RPMI7951 (cell line): ENCODE measurements around the gene EXTL1. TPM values are rescaled to one million over a fixed set of nuclear protein-coding genes. Genes with fewer than 3 reads are reported as not detected.
A peak's percentile ranks its signal among the peaks of the same experiment; 100 is the strongest.

Experiments used
- DNase-seq: peaks from one replicate; pipeline ENCODE4 v3.0.0-alpha.2; 2012; ENCODE audit warnings: low read depth
- total RNA-seq: library from RNA; depleted of rRNA; stranded (reverse); fragments of >200 nt; shearing (Covaris generic); gene quantifications from 2 replicates; pipeline ENCODE4 v1.2.3, GENCODE V29; 2014

The EXTL1 gene
- total RNA-seq, 1 experiment from 2014 or later: 4.1 TPM

DNA sequence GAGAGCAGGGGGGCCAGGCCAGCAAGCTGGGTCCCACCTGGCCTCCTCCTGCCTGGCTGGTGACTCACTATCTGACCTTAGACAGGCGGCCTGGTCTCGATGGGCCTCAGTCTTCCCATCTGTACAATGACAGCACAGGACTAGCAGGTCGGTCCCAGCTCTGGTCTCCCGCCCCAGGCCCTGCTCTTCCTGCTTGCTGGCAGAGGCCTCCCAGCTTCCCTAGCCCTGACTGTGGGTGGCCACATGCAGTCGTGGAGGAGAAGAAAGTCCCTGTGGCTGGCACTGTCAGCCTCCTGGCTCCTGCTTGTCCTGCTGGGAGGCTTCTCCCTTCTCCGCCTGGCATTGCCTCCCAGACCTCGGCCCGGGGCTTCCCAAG, 817 bp downstream of the EXTL1 start:
- DNase-seq: no peak

DNA sequence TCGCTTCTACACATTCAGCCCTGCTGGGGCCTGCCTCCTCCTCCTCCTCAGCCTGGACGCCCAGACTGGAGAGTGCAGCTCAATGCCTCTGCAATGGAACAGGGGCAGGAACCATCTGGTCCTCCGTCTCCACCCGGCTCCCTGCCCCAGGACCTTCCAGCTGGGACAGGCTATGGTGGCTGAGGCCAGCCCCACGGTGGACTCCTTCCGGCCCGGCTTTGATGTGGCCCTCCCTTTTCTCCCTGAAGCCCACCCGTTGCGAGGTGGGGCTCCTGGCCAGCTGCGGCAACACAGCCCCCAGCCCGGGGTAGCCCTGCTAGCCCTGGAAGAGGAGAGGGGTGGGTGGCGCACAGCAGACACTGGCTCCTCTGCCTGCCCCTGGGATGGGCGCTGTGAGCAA, 1.4 kb downstream of the EXTL1 start:
- DNase-seq: no peak

DNA sequence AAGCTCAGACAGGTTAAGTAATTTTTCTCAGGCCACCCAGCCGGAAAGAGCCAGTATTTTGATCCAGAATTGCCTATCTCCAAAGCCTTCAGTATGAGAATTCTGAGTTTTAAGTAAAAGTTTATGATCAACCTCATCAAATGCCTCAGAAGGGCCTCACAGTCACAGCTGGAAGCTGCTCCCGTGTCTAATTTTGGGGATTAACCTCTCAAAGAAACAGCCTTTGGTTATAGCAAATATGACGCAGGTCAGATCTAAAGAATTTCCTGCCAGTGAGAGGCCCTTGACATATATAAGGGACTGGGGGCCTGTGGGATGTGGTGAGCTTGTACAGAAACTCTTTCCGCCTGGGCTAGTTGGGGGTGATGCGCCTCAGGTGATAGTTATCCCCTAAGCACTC, 2.3 kb downstream of the EXTL1 start:
- DNase-seq: no peak

DNA sequence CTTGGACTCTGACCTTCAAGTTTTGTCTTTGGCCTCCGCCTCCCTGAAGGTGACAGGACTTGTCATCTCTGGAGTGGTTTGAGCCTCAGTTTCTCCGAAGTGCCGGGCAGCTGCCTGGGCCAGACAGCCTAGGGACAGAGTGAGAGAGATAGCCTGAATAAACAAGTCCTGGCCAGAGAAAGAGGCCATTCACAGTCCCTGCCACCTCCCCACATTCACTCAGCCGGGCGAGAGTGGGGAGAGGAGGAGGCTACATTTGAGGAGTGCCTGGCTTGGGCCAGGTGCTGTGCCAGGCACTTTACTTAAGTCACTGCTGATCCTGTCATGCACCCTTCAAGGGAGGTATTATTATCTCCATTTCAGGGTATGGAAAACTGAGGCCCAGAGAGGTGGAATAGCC, 3.5 kb downstream of the EXTL1 start:
- DNase-seq: no peak

DNA sequence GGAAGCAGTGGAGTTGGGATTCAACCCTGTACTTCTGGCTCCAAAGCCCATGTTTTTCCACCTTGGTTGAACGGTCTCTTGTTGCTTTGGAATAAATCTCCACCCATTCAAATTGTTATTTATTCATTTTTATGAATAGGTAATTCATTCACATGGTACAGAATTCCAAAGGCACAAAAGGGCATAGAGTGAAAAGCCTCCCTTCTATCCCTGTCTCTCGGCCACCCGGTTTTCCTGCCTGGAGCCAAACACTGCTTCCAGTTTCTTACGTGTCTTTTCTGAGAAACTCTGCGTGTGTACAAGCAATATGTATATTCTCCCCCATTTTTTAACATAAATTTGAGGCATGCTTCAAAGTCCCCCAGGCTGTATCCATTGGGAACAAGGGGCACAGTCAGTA, 3.9 kb downstream of the EXTL1 start:
- DNase-seq: peak; percentile 41

DNA sequence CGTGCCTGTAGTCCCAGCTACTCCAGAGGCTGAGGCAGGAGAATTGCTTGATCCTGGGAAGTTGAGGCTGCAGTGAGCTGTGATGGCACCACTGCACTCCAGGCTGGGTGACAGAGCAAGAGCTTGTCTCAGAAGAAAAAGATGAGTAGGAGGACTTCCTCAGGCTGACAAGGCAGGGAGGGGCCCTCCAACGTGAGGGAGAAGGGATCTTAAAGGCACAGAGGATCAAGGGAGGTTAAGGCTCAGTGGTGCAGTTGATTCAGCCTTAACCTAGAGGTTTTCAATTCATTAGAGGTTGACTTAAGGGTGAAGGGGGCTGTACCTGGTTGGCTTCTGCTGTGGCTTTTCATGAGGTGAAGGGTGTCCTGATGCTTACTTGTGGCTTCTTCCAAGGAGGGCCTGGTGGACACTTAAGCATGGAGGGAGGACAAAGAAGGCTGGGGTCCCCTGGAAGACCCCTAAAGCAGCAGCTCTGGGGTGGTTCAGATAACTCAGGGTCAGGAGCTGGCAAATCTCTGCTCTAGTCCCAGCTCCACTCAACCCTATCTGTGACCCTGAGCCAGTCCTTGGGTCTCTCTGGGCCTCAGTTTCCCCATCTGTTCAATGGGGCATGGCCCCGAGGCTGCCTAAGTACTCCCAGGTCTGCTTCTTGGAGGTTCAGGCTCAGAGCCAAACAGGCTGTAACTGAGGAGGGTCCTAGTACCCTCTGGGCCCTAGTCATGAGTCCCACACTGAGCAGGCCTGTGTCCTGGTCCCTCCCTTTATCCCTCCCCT, 6.3 kb downstream of the EXTL1 start:
- DNase-seq: peak; percentile 45

DNA sequence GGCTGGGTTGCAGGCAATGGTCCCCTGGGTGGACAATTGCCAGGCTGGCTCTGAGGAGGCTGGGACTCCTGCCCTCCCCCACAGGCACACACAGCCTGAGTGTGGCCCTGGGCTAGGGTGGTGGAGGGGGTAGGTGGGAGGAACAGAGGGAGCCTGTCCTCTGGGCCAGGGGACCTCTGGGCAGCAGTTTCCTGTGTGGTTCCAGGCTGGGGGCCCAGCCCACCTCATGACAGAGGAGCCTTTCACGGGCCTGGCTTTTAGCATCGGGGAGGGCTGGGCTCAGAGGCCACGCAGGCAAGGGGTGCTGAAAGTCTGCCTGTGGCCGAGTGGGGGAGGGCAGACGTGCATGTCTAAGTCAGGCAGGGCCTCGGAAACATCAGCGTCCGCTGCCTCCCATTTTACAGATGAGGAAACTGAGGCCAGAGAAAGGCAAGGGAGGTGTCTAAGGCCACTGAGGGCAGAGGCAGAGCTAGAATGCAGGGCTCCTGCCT, 7.0 kb downstream of the EXTL1 start:
- DNase-seq: peak; percentile 71

DNA sequence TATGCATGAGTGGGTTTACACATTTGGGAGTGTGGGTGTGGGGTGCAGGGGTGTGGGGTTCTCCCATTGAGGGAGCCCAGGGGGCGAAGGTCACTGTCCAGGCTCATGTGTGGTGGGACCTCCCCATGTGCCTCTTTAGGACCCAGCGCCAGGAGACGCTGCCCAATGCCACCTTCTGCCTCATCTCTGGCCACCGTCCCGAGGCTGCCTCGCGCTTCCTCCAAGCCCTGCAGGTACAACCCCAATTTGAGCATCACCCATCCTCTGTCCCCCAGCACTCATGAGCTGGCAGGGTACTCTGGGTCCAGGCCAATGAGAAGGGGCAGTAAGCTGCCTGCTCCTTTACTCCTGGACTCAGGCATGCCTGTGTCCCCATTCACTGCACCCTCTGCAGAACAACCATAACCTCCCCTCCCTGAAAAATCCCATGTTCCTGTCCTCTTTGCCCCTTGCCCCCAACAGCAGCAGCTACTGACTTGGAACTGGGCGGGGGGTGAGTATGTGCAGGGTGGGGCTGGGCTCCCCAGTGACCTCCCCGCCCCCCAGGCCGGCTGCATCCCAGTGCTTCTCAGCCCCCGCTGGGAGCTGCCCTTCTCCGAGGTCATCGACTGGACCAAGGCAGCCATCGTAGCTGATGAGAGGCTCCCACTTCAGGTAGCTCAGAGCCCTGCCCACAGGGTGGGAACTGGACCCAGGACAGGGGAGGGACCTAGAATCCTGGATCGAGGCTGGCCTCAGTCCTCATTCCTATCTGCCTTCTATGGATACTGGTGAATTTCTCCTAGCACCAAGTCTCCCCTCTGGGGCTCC, 7.7 kb downstream of the EXTL1 start:
- DNase-seq: no peak

DNA sequence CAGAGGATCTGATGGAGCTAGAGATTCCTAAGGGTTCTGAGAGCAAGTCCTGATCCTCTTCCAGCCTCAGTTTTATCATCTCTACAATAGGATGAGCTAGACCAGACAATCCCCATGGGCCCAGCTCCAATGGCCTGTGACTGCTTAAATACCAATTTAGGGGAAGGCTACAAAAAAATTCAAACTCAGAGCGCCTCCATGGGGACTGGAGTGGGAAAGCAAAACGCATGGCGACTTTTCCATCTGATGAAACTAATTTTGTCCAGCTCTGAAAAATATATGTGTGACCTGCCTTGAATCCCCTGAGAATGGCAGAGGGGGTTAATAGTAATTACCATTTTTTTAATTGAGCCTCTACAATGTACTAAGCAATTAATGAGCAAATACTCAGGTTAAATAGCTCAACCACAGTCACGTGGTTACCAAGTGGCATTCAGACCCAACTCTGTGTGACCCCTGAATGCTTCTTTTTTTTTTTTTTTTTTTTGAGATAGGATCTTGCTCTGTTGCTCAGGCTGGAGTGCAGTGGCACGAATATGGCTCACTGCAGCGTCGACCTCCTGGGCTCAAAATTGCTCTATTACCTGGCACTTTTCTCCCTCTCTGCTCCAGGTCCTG, 8.4 kb downstream of the EXTL1 start:
- DNase-seq: no peak

DNA sequence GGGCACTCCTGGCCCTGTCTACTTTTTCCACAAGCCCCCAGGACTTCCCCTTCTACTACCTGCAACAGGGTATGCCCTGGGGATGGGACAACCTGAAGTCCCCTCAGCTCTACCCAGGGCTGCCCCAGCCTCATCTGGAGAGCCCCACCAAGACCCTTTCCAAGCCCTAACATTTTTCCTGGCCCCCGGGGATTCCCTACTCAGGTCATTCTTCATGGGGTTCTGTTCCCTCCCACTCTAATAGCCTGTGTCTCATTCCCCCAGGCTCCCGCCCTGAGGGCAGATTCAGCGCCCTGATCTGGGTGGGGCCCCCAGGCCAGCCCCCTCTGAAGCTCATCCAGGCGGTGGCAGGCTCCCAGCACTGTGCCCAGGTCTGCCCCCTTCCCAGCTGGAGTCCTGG, 9.6 kb downstream of the EXTL1 start:
- no peak for DNase-seq

DNA sequence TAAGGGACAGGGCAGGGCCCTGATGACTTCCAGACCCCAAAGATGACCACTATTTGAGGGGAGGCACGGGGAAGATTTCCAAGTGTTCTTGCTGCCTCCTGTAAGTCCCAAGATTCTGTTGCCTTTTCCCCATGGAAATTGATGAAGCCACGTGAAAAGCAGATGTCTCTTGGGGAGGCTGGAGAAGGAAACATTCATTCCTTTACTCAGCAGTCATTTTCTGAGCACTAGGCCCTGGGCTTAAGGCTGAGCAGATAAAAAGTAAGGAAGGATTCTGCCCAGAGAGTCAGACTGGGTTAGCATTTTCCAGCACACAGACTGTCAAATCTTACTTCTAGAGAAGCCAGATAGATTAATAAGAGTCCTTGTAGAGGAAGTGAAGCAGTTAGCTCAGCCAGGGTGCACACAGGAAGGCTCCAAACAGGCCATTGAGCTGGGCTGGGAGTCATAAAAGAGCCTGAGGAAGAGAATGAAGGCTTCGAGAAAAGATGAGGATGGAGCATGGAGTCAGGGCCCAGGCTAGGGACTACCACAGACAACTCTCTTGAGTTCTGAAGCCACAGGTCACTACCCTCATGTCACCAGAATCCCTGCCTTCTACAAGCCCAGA, 10.1 kb downstream of the EXTL1 start:
- DNase-seq: no peak

DNA sequence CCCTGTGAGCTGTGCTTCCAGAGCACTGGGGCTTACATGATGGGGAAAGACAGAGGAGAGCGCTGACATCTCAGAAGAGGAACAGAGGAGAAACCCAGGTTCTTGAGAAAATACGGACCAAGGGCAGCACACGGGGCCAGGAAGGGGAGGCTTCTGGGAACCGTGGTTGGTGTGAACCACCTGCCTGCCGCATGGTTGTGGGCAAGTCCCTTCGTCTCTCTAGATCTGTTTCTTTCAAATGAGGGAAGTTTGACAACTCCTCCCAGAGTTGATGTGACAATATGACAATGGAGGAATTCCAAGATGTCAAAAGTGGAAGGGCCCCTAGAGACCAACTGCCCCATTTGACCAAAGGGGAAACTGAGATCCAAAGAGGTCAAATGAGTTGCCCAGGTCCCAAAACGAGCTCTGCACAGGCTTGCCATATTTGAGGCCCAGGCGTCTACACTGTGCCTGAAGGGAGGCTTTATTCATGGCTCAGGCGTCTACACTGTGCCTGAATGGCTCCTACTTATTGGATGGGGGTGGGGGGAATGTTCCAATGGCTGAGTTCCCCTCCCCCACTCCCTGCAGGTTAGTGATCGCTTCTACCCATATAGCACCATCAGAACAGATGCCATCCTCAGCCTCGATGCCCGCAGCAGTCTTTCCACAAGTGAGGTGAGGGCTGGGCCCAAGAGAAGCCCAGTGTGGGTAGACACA, 11.2 kb downstream of the EXTL1 start:
- DNase-seq: no peak

DNA sequence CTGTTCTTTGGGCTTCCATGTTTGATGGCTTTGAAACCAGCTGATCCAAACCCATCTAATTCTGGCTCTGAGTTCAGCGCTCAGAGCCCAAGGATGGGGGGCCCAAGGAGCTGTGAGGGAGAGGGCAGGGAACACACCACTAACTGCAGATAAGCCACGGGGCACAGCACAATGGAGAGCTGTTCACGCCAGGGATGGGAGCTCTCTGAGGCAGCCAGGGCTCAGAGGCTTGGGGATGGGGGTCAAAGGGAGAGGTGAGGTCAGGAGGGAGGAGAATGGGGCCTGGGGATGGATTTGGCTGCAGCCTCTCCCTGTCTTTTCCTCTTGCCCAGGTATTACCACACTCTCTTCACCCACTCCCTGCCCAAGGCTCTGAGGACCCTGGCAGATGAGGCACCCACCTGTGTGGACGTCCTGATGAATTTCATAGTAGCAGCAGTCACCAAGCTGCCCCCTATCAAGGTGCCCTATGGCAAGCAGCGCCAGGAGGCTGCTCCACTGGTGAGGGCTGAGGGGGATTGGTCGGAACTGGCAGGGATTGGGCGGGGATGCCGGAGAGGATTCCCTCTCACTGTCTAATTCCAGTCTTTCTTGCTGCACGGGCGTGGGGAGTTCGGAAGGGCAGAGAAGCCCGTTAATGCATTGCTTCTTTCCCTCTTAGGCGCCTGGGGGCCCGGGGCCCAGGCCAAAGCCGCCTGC, 13.1 kb downstream of the EXTL1 start:
- no peak for DNase-seq

DNA sequence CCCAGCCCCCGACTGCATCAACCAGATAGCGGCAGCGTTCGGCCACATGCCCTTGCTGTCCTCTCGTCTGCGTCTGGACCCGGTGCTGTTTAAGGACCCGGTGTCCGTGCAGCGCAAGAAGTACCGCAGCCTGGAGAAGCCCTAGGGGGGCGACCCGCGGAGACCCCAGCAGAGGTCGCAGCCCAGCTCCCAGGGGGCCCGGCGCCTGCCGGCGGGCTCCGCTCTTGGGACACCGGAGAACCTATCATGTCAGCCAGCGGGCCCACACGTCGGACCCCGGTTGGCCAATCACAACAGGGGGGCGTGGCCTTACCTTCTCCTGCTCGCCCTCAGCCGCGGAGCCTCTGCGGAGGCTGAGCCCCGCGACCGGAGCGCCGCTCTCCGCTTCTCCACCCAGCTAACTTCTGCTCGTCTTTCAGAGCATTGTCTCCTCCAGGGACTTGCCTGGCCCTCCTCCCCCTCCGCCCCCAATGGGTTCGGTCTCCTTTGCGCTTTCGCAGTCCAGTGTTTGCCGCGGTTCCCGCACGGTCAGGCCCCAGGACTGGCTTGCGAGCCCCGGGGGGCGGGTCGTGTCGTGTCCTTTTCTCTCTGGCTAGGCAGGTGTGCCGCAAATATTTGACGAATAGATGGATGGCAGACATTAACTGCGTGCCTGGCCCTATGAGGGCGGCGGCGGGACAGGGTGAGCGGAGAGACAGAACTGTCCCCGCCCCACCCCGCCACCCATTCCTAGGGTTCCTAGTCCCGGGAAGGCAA, 13.8 kb downstream of the EXTL1 start:
- DNase-seq: peak; percentile 89

DNA sequence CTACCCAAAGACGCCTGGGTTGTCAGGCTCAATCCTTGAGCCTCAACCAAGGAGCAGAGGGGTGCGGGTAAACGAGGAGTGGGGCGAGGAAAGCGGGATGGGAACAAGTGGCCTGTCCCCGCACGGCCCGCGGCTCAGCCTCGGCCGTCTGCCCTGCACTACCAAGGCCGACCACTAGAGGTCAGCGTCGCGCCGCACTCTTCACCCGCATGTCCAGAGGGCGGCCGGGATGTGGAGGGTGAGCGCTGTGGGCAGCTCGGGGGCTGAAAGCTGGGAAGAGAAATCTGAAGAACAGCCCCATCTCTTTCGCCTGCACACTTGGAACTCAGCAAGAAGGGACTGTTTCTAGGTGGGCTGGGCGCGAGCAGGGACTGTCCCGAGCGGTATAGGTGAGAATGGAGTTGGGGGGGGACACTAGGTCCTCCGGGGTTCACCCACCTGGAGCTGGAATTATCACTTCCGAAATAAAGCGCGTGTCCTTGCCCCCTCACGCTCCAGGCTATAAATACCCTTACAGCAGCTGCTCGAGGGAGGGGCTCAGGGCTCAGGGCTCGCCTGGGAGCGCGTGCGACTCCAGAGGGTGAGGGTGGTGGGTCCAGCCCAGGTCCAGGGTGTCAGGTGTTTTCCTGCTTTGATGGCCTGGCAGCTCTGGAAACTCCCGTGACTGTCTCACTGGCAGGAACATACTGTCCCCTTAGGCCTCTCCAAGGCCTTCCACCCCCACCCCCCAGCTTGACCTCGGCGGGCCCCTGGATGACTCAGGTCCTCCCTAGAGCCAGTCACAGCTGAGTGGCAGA, 14.6 kb downstream of the EXTL1 start:
- peak; percentile 65 for DNase-seq

DNA sequence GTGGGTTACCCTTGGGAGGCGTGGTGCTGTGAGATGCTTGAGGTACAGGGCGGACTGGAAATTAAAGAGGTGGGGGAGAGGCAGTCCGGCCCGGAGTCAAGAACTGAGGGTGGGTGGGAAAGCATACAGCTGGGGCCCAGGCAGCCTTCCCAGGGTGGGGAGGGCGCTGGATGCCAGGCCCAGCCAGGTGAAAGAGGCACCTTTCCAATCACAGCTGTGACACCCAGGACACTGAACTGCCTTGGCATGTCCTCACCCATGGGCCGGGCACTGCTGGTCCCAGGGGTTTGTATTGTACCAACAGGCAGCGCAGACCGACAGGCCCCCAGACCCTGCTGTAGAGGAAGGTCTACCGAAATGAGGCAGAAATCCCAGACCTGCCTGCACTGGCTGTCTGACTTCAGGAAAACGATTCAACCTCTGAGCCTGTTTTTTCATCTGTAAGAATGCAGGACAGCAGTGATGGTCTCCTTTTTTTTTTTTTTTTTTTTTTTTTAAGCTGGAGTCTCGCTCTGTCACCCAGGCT, 15.2 kb downstream of the EXTL1 start:
- DNase-seq: no peak

DNA sequence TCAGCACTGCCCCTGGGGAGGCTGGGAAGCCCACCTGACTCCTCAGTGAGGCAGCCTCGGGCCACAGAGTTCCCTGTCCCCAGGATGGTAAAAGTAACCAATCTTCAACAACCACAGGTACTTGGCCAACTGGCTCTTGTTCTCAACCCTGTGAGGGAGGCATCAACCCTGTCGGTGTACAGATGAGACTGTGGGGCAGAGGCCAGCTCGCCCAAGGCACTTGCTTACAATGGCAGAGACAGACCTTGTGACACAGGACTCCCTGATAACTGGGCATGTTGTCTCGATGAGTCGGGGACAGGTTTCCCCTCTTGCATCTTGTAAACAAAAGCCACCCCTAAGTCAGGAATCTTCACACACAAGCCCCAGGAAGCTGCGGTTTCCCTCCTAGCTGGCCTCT, 16.3 kb downstream of the EXTL1 start:
- DNase-seq: no peak

DNA sequence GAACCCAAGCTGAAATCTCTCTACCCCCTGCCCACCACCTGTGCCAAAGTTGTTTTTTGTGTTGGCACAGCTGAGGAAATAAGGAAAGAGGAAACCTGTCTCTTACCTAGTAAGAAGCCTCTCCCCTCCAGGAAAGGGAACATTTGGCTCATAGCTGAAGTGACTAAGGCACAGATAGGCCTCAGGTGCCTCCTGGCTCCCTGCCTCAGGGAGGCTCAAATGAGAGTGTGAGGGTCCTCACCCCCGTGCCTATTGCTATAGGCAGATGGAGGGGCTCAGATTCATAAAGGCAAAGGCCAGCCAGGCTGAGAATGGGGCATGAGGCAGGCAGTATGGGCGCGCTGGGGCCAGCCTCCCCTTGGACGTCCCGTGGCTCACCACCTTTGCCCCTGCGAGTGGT, 16.9 kb downstream of the EXTL1 start:
- DNase-seq: no peak

DNA sequence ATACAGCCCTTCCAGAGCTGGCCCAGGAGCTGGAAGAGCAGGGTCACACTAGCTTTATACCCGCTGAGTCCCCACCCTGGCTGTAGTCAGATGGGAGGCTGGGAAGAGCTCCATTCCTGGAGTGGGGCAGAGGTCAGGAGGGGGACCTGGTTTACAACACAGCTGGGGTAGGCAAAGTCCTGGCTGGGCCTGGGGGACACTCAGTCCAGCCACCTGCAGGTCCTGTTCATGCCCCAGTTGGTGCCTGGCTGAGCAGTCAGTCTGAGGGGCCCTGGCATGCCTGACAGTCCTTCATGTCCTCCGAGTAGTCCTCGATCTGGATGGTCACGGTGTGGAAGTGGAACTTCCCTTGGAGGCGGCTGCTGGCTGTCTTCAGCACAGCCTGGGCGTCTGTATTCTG, 17.3 kb downstream of the EXTL1 start:
- DNase-seq: no peak
